Left hindlimb (tissue), 1 donor: ENCODE results near the gene PROCA1.
"Not testable (repeated sequence)": the region's sequence is repeated elsewhere in the genome, so short reads cannot be mapped to it uniquely, and the experiment has no call there.

ENCODE experiments used
- DNase-seq: peaks from one replicate; pipeline ENCODE4 v3.0.0-alpha.2; 2018

The PROCA1 gene

GRCh38 chr17:28725660-28726225 is 14.1 kb upstream of the PROCA1 start:
- DNase-seq: peak; percentile 68

GRCh38 chr17:28725166-28725659 is 13.5 kb upstream of the PROCA1 start:
- no peak for DNase-seq

GRCh38 chr17:28724500-28725165 is 12.9 kb upstream of the PROCA1 start:
- no peak for DNase-seq

GRCh38 chr17:28723836-28724499 is 12.3 kb upstream of the PROCA1 start:
- DNase-seq: not testable (repeated sequence)

- DNase-seq: no peak
These were observed 11.6 kb upstream of the PROCA1 start for GRCh38 chr17:28723159-28723835.

GRCh38 chr17:28722417-28723158 is 10.9 kb upstream of the PROCA1 start:
- DNase-seq: no peak

- DNase-seq: not testable (repeated sequence)
These were observed 9.3 kb upstream of the PROCA1 start for GRCh38 chr17:28720997-28721329.

GRCh38 chr17:28720247-28720996 is 8.7 kb upstream of the PROCA1 start:
- DNase-seq: no peak

GRCh38 chr17:28719021-28719433 is 7.3 kb upstream of the PROCA1 start:
- DNase-seq: no peak

GRCh38 chr17:28718333-28719020 is 6.8 kb upstream of the PROCA1 start:
- no peak for DNase-seq

GRCh38 chr17:28717578-28718332 is 6.1 kb upstream of the PROCA1 start, which contains the start of gene RAB34:
Gene RAB34 (minus strand): TSS chr17:28717868. CDS start chr17:28717266, 602 bp downstream.
- peak; percentile 94 for DNase-seq

GRCh38 chr17:28716740-28717577 is 5.3 kb upstream of the PROCA1 start:
- peak; percentile 86 for DNase-seq

- DNase-seq: no peak
These were observed 3.5 kb upstream of the PROCA1 start for GRCh38 chr17:28715217-28715616.

GRCh38 chr17:28714281-28714680 is 2.6 kb upstream of the PROCA1 start:
- DNase-seq: no peak

GRCh38 chr17:28712705-28713415 is 1.2 kb upstream of the PROCA1 start:
- DNase-seq: peak; percentile 25

- peak; percentile 60 for DNase-seq
These were observed 480 bp upstream of the PROCA1 start for GRCh38 chr17:28712032-28712704.

GRCh38 chr17:28710861-28711722 is 596 bp downstream of the PROCA1 start:
- peak; percentile 97 for DNase-seq
